ENCODE results near the gene DNM3. TPM values are rescaled to one million over a fixed set of nuclear protein-coding genes. Genes with fewer than 3 reads are reported as not detected.

Gene DNM3
- total RNA-seq, 1 experiment from 2014 or later: 2.7 TPM

DNA sequence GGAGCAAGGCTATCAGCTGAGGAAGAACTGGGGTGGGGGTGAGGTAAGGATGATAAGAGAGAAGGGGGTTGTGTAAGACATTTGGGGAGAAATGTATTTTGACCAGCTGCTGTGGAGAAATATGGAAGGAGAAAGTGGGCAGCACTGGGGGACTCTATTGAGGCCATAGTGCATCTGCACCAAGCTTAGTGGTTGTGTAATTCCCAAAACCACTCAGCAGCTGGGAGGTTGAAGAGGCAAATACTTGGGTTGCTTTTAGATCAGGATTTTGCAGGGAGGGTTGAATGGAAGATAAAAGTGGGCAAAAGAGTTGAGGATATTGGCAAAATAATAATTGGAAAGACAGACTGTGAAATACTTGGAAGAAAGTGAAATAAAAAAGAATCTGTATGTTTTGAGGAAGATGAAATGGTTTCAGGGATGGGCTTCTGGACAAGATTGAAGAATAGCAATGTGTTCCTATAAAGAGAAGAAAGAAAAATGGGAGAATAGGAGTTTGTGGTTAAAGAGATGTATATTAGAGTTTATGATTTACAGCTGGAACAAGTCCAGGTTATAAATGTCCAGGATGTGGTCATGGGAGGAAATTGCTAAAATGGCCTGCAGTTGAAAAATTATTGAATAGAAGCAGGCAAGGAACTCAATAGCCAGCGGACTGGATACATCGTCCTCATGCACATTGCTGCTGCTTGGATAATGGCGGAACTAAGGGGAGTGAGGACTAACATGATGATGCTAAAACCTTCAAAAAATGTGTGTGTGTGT lies 162.7 kb downstream of the DNM3 start:
- H2BK5ac ChIP-seq (ENCODE audit: insufficient read length, low read length): no peak overlapping the region
- no peak overlapping the region for H2BK20ac ChIP-seq (ENCODE audit: low read depth, low read length, poor library complexity, severe bottlenecking)
- no peak overlapping the region for H3K56ac ChIP-seq (ENCODE audit: insufficient read length, low read depth, low read length)
- H3K79me1 ChIP-seq (ENCODE audit: insufficient read depth, low read depth, low read length, poor library complexity, severe bottlenecking): no peaks in the 10 kb centered on the region
- H3K79me2 ChIP-seq (ENCODE audit: insufficient read depth, low read length): no peaks in the 10 kb centered on the region
- no peak overlapping the region for H2AFZ ChIP-seq (ENCODE audit: low read length)
- no peaks in the 10 kb centered on the region for H3K27me3 ChIP-seq (ENCODE audit: insufficient read depth, low read length)
- Mint-ChIP-seq H3K4me3 (no peak overlapping the region), H3K27ac (no peak overlapping the region; a peak in 2 of 7 replicates), H3K4me1 (no peaks in the 10 kb centered on the region), H3K9me3 (no peaks in the 10 kb centered on the region), H3K27me3 (ENCODE audit: low read depth) (no peaks in the 10 kb centered on the region), H3K36me3 (ENCODE audit: insufficient read depth in 1 of 3, low read depth in 3 of 3) (no peaks in the 10 kb centered on the region)
- no peak overlapping the region for H3K4me2 ChIP-seq (ENCODE audit: insufficient read depth, insufficient read length, low read length)
- H2BK15ac ChIP-seq (ENCODE audit: low read depth, low read length): no peak overlapping the region
- no peaks in the 10 kb centered on the region for H3K9me3 ChIP-seq (ENCODE audit: control insufficient read depth, low read depth, low read length)
- no peak overlapping the region for H2BK120ac ChIP-seq (ENCODE audit: low read depth, low read length, poor library complexity, severe bottlenecking)
- H3K4ac ChIP-seq (ENCODE audit: low read depth, low read length): no peak overlapping the region
- no peak overlapping the region for H2AK5ac ChIP-seq (ENCODE audit: insufficient read length, low read length)
- H3K9ac ChIP-seq (ENCODE audit: extremely low read depth, insufficient read length, low read length): no peak overlapping the region
- no peak overlapping the region for H3K27ac ChIP-seq (ENCODE audit: insufficient read length, low read depth, low read length)
- H3K23ac ChIP-seq (ENCODE audit: insufficient read length, low read depth, low read length): no peak overlapping the region
- no peak overlapping the region for H4K8ac ChIP-seq (replicated peaks; ENCODE audit: insufficient read length, low read depth, low read length)
- DNase-seq: no peak
- no peaks in the 10 kb centered on the region for H3K23me2 ChIP-seq (ENCODE audit: insufficient read length, low read depth, low read length, poor library complexity, severe bottlenecking)
- WGBS (ENCODE audit: extremely low coverage, insufficient read length, low lambda C conversion rate): no CpG with 5 or more reads among the region's 3 CpGs
- no peak overlapping the region for H3T11ph ChIP-seq (ENCODE audit: low read length)
- H4K20me1 ChIP-seq (ENCODE audit: control insufficient read depth, insufficient read depth, insufficient read length): no peaks in the 10 kb centered on the region
- TF ChIP-seq, protein P1, sequence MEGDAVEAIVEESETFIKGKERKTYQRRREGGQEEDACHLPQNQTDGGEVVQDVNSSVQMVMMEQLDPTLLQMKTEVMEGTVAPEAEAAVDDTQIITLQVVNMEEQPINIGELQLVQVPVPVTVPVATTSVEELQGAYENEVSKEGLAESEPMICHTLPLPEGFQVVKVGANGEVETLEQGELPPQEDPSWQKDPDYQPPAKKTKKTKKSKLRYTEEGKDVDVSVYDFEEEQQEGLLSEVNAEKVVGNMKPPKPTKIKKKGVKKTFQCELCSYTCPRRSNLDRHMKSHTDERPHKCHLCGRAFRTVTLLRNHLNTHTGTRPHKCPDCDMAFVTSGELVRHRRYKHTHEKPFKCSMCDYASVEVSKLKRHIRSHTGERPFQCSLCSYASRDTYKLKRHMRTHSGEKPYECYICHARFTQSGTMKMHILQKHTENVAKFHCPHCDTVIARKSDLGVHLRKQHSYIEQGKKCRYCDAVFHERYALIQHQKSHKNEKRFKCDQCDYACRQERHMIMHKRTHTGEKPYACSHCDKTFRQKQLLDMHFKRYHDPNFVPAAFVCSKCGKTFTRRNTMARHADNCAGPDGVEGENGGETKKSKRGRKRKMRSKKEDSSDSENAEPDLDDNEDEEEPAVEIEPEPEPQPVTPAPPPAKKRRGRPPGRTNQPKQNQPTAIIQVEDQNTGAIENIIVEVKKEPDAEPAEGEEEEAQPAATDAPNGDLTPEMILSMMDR (conservative IDR thresholded peaks at IDR 0.05): no peak
- H4K5ac ChIP-seq (ENCODE audit: insufficient read length, low read depth, low read length): no peak overlapping the region
- H2BK12ac ChIP-seq (ENCODE audit: insufficient read length, low read depth, low read length): no peak overlapping the region
- no peak overlapping the region for H4K91ac ChIP-seq (ENCODE audit: insufficient read length, low read depth, low read length)
- no peaks in the 10 kb centered on the region for H3K4me1 ChIP-seq (ENCODE audit: insufficient read depth, low read length)
- H3K14ac ChIP-seq (ENCODE audit: insufficient read depth, low read length): no peak overlapping the region
- no peak overlapping the region for H3K18ac ChIP-seq (ENCODE audit: insufficient read length, low read depth, low read length)
